HEK293 (cell line): ENCODE measurements around the gene TBC1D22A.

ENCODE experiments used
- CTCF ChIA-PET: fragments of 350-600 bp; formaldehyde crosslinking; extraction: SDS; loops from one replicate; lab custom pipeline; 2021; ENCODE audit warnings: antibody characterized with exemption; lab: Yijun Ruan, JAX
- POLR2A ChIA-PET: fragments of 300-600 bp; formaldehyde crosslinking; extraction: SDS; loops from one replicate; lab custom pipeline; 2020; ENCODE audit warnings: antibody characterized with exemption, inconsistent platforms; lab: Yijun Ruan, JAX
- H3K27ac ChIP-seq: fragments of 200-500 bp; sonication (Bioruptor generic); 2 replicates; pipeline ENCODE4 v1.5.1; 2014; ENCODE audit warnings: low read depth, low read length, control low read depth, inconsistent platforms; ENCODE audit errors: extremely low read depth
- H3K36me3 ChIP-seq, 2 experiments: fragments of 200-500 bp in 1 of 2; sonication (Bioruptor generic) in 1 of 2; 1 replicate in 1 of 2; 2 replicates in 1 of 2; pipeline ENCODE4 v1.5.1; 2014 to 2017; ENCODE audit warnings: inconsistent platforms in 2 of 2, low read length in 2 of 2; ENCODE audit not compliant: control insufficient read depth in 2 of 2, insufficient read depth in 1 of 2
- H3K4me1 ChIP-seq: fragments of 200-500 bp; sonication (Bioruptor generic); 2 replicates; pipeline ENCODE4 v1.5.1; 2014; ENCODE audit warnings: mild to moderate bottlenecking, low read length, inconsistent platforms; ENCODE audit not compliant: control insufficient read depth, insufficient read depth
- H3K4me3 ChIP-seq: 2 replicates; pipeline ENCODE4 v1.5.1; 2011; ENCODE audit warnings: low read depth, mild to moderate bottlenecking, control low read depth, low read length, moderate library complexity
- H3K9me3 ChIP-seq: fragments of 200-500 bp; sonication (Bioruptor generic); 2 replicates; pipeline ENCODE4 v1.5.1; 2014; ENCODE audit warnings: low read depth, low read length, inconsistent platforms; ENCODE audit not compliant: control insufficient read depth, insufficient read depth
- GLI4 ChIP-seq: fragments of 450-650 bp; formaldehyde crosslinking; IDR thresholded peaks from 2 replicates; pipeline ENCODE4 v1.5.1; 2016; ENCODE audit warnings: missing biosample characterization, missing genetic modification characterization
- ZBTB11 ChIP-seq: fragments of 450-650 bp; formaldehyde crosslinking; conservative IDR thresholded peaks from 2 replicates; pipeline ENCODE4 v1.5.1; 2016; ENCODE audit warnings: low read depth, missing biosample characterization, missing genetic modification characterization
- ZIC2 ChIP-seq: fragments of 450-650 bp; formaldehyde crosslinking; IDR thresholded peaks from 2 replicates; pipeline ENCODE4 v1.5.1; 2016; ENCODE audit warnings: missing biosample characterization, missing genetic modification characterization
- ZNF121 ChIP-seq: fragments of 450-650 bp; formaldehyde crosslinking; IDR thresholded peaks from 2 replicates; pipeline ENCODE4 v1.5.1; 2016; ENCODE audit warnings: missing biosample characterization, missing genetic modification characterization
- ZNF214 ChIP-seq: fragments of 450-650 bp; formaldehyde crosslinking; IDR thresholded peaks from 2 replicates; pipeline ENCODE4 v1.5.1; 2017; ENCODE audit warnings: missing biosample characterization, mild to moderate bottlenecking, missing genetic modification characterization, borderline replicate concordance
- ZNF223 ChIP-seq: fragments of 450-650 bp; formaldehyde crosslinking; IDR thresholded peaks from 2 replicates; pipeline ENCODE4 v1.5.1; 2016; ENCODE audit warnings: missing biosample characterization, missing genetic modification characterization
- ZNF366 ChIP-seq: fragments of 450-650 bp; formaldehyde crosslinking; conservative IDR thresholded peaks from 2 replicates; pipeline ENCODE4 v1.5.1; 2016; ENCODE audit warnings: missing biosample characterization, missing genetic modification characterization
- ZNF391 ChIP-seq: fragments of 450-650 bp; formaldehyde crosslinking; IDR thresholded peaks from 2 replicates; pipeline ENCODE4 v1.5.1; 2016; ENCODE audit warnings: low read depth, missing biosample characterization, missing genetic modification characterization, borderline replicate concordance
- ZNF473 ChIP-seq: fragments of 450-650 bp; formaldehyde crosslinking; IDR thresholded peaks from 2 replicates; pipeline ENCODE4 v1.5.1; 2017; ENCODE audit warnings: missing biosample characterization, missing genetic modification characterization
- ZNF629 ChIP-seq: fragments of 450-650 bp; formaldehyde crosslinking; IDR thresholded peaks from 2 replicates; pipeline ENCODE4 v1.5.1; 2017; ENCODE audit warnings: missing biosample characterization, missing genetic modification characterization
- ZNF664 ChIP-seq: fragments of 450-650 bp; formaldehyde crosslinking; IDR thresholded peaks from 2 replicates; pipeline ENCODE4 v1.5.1; 2016; ENCODE audit warnings: missing biosample characterization, missing genetic modification characterization
- TF ChIP-seq, protein P1 (sequence below): fragments of 450-650 bp; formaldehyde crosslinking; IDR thresholded peaks from 2 replicates; pipeline ENCODE4 v1.5.1; 2016; ENCODE audit warnings: missing biosample characterization, missing genetic modification characterization
- TF ChIP-seq, protein P2 (sequence below): fragments of 450-650 bp; formaldehyde crosslinking; IDR thresholded peaks from 2 replicates; pipeline ENCODE4 v1.5.1; 2016; ENCODE audit warnings: missing biosample characterization, missing genetic modification characterization

Gene TBC1D22A

DNA sequence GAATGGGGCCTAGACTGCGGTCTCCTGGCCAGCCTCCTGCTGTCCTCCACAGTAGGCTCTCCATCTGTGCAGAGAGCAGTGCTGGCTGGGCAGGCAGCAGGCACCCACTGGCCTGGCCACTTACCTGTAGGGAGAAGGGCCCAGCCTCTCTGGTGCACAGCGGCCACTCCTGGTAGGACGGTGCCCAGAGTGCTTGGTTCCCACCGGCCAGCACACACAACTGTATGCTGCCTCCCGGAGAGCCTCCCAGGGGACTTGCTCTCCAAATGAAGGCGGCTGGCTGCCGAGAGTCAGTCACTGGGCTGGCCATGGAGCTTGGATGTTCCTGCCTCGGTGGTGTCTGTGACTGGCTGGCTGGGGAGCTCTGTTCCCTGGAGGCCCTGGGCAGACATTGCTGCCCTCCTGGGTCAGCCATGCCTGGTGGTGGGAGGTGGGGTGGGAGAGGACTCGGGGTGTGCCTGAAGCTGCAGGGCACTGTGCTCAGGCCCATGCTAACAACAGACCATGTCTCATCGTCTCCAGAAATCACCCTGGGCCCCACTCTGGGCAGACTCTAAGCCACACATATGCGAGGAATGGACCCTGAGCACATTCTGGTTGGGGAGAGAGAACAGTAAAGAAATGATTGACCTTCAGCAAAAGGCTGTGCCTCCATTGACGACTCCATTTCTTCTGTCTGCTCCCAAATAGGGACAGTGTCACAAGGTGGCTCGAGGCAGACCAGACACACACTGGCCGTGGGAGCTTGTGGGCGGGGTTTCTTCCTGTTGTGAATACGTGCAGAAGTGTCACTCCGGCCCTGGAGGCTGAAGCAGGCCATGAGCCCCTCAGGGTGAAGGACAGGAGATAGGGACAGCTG is 350.8 kb downstream of the TBC1D22A start (continued):
- TF ChIP-seq ZNF121 (tag by site-specific recombination): no peak
- peak; percentile 76 for TF ChIP-seq ZIC2 (tag by site-specific recombination)
- TF ChIP-seq ZNF214 (tag by site-specific recombination): no peak
- TF ChIP-seq, protein P1, sequence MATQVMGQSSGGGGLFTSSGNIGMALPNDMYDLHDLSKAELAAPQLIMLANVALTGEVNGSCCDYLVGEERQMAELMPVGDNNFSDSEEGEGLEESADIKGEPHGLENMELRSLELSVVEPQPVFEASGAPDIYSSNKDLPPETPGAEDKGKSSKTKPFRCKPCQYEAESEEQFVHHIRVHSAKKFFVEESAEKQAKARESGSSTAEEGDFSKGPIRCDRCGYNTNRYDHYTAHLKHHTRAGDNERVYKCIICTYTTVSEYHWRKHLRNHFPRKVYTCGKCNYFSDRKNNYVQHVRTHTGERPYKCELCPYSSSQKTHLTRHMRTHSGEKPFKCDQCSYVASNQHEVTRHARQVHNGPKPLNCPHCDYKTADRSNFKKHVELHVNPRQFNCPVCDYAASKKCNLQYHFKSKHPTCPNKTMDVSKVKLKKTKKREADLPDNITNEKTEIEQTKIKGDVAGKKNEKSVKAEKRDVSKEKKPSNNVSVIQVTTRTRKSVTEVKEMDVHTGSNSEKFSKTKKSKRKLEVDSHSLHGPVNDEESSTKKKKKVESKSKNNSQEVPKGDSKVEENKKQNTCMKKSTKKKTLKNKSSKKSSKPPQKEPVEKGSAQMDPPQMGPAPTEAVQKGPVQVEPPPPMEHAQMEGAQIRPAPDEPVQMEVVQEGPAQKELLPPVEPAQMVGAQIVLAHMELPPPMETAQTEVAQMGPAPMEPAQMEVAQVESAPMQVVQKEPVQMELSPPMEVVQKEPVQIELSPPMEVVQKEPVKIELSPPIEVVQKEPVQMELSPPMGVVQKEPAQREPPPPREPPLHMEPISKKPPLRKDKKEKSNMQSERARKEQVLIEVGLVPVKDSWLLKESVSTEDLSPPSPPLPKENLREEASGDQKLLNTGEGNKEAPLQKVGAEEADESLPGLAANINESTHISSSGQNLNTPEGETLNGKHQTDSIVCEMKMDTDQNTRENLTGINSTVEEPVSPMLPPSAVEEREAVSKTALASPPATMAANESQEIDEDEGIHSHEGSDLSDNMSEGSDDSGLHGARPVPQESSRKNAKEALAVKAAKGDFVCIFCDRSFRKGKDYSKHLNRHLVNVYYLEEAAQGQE (tag by site-specific recombination): no peak

DNA sequence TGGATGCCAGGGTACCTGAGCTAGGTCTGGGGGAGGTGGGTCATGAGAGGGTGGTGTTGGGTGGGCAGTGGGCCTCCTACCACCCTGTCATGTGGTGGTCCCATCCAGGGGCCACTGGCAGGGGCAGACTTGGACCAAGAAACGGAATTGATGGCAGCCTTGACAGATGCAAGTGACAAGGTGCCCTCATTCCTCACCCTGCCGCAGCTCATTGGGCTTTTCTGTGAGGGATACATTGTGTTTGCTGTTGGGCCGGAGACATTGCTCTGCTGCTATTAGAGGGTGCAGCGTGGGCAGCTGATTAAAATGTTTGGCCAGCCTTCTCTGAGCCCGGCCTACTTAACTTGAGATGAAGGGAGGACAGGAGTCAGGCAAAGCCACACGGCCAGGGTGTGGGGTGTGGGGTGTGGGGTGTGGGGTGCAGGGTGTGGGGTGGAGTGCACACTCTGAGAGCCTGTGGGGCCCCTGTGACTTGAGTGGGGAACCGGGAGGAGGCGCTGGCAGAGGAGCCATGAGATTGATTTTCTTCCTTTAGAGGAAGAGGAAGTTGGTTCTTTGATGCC is 351.5 kb downstream of the TBC1D22A start:
- TF ChIP-seq ZNF223 (tag by site-specific recombination): no peak
- no peak for TF ChIP-seq ZNF664 (tag by site-specific recombination)
- no peak for TF ChIP-seq ZBTB11 (tag by site-specific recombination)
- no peak for TF ChIP-seq GLI4 (tag by site-specific recombination)
- TF ChIP-seq, protein P2, sequence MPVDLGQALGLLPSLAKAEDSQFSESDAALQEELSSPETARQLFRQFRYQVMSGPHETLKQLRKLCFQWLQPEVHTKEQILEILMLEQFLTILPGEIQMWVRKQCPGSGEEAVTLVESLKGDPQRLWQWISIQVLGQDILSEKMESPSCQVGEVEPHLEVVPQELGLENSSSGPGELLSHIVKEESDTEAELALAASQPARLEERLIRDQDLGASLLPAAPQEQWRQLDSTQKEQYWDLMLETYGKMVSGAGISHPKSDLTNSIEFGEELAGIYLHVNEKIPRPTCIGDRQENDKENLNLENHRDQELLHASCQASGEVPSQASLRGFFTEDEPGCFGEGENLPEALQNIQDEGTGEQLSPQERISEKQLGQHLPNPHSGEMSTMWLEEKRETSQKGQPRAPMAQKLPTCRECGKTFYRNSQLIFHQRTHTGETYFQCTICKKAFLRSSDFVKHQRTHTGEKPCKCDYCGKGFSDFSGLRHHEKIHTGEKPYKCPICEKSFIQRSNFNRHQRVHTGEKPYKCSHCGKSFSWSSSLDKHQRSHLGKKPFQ (tag by site-specific recombination): no peak
- TF ChIP-seq ZNF473 (tag by site-specific recombination): no peak
- no peak for TF ChIP-seq ZNF366 (tag by site-specific recombination)
- TF ChIP-seq ZNF629: no peak
- TF ChIP-seq ZNF391: no peak
- Histone ChIP-seq H3K36me3 (no peaks in the 10 kb centered on the region), H3K4me1 (no peaks in the 10 kb centered on the region), H3K27ac (no peak overlapping the region), H3K4me3 (no peak overlapping the region), H3K9me3 (no peaks in the 10 kb centered on the region)
- POLR2A ChIA-PET: no interaction called here
- CTCF ChIA-PET: no interaction called here
